NCI-H446 (cell line): Measurements from ENCODE around the gene C1QTNF9B.
"Not testable (repeated sequence)": the region's sequence is repeated elsewhere in the genome, so short reads cannot be mapped to it uniquely, and the experiment has no call there.

Experiments
- DNase-seq, 2 experiments: peaks; one replicate each; lab custom pipeline; 2025; lab: John Stamatoyannopoulos, UW

The C1QTNF9B gene

DNA sequence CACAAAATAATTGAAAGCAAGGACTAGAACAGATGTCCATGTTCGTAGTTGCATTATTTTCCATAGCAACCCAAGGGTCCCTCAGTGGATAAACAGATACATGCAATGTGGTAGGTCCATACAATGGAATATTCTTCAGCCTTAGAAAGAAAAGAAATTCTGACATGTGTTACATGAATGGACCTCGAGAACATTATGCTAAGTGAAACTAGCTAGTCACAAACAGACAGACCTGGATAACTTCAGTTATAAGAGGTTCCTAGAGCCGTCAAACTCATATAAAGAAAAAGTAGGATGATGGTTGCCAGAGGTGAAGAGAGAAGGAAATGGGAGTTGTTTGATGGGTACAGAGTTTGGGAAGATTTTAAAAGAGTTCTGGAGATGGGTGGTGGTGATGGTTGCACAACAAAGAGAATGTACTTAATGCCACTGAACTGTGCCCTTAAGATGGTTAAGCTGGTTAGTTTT, at the start of gene C1QTNF9B:
Gene C1QTNF9B, minus strand, starts transcription at position 51 of the 468 bp plus-strand sequence.
- DNase-seq, result not testable (repeated sequence)

DNA sequence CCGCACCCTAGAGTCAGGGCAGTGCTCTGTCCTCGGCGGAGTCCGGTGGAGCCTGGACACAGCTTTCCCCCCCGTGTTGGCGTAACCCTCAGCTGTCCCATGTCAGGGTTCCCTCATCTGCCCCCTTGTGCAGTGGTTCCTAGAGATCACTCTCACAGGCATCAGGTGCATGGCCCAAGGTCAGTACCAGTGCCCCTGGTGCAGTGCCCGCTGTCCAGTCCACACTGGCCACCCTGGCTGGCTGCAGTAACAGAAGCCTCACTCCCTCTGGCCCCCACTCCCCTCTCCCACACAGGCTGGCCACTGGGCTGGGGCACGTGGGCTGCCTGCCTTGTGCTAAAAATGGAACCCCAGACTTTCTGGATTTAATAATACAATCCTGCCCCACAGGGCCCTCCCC, 49.6 kb upstream of the C1QTNF9B start:
- DNase-seq, result no peak

DNA sequence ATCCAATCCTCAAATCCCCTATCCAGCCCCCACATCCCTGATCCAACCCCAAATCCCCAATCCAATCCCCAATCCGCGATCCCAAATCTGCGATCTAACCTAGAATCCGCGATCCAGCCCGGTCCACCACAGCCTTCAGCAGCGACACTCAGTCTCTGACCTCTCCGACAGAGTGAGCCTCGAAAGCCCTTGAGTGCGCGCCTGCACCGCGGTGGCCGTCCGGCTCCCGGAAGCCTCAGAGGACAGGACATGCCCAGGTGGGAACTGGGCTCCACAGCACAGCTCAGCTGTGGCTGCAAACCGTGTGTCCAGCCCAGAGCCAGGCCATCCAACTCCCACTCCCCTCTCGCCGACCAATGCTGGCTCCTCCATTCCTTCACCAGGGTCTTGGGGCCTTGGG, 48.8 kb upstream of the C1QTNF9B start:
- DNase-seq, result no peak

DNA sequence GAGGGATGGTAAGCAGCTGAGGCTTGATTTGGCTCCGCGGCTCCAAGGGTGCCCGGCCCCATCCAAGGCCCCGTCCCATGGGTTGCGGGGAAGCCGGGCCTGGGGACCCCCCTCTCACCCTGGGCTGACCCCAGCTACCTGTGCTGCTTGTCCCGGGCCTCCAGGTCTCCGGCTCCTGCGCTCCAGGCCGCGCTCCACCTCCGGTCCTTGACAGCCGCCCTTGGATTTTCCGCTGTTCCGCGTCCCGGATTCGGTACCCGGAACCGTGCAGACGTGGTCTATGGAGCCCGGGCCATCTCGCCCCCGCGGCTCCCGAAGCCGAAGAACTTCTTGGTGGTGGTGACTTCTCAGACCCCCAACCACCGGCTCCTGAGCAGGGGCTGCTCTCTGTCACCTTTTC, 48.3 kb upstream of the C1QTNF9B start:
- DNase-seq, result no peak

DNA sequence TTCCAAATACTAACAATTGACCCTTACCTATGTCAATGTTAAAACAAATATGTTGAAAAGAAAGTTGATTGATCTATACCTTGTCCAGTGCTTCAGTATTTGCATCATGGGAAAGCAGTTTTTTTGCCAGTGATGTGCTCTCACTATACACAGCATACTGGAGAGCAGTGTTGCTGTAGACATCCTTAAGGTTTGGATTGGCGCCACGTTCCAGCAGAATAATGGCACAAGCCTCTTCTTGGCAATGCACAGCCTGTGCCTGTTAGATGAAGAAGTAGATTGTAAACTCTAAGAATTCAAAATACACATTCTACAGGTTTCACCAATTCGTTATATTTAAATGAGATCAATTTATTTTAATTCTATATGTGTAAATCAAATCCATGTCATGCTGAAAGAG, 43.9 kb upstream of the C1QTNF9B start:
- DNase-seq, result no peak

DNA sequence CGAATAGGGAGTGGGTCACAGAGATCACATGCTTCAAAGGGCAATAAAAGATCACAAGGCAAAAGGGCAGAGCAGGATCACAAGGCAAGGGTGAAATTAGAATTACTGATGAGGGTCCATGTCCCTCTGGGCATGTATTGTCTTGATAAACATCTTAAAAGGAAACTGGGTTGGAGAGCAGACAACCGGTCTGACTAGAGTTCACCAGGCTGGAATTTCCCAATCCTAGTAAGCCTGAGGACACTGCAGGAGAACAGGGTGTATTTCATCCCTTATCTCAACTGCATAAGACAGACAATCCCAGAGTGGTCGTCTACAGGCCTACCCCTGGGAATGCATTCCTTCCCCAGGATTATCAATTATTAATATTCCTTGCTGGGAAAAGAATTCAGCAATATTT, 42.4 kb upstream of the C1QTNF9B start:
- DNase-seq, result not testable (repeated sequence)

DNA sequence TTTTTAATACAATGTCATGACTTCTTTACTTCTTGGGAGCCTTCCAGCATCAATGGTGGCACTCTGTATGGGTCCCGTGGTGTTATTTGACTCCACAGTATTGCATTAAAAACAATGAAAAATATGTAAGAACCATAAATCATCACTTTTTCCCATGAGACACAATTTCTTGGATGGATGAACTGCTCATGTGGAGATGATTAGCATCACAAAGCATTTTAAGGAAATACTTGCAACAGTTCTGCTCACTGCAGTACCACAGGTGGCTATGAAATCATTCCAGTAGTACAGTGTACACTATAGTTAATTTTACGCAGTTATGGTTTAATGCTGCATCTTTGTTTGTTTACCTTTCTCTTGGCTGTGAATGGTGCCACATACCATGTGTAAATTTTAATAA, 37.2 kb upstream of the C1QTNF9B start:
- no peak for DNase-seq

DNA sequence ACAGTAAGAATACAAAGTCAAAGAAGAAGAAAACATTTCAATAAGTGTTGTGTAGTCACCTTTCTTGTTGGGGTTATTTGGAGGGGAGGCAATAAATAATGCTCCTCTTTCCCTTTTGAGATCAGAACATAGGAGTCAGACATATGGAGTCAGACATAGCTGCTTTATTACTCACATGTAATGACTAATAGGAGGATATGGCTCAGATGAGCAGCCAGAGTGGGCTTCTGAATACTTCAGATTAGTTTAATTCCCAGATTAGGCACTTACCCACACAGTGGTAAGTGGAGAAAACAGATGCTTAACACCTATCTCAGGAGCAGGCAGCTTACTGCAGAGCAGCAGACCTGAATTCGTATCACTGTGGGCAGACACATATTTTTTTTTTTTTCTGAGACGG, 31.7 kb upstream of the C1QTNF9B start:
- no peak for DNase-seq

DNA sequence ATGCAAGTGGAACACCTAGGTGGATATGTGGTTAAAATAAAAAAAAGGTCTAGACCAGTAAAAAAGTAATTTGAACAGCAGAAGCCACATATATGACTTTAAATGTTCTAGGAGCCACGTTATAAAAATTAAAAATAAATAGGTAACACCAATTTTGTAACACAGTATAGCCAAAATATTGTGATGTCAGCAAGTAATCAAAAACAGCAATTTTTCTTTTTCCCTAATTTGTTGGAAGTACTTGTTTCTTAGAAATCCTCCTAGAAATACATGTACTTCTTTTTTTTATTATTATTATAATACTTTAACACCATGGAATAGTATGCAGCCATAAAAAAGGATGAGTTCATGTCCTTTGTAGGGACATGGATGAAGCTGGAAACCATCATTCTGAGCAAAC, 25.7 kb upstream of the C1QTNF9B start:
- no peak for DNase-seq

DNA sequence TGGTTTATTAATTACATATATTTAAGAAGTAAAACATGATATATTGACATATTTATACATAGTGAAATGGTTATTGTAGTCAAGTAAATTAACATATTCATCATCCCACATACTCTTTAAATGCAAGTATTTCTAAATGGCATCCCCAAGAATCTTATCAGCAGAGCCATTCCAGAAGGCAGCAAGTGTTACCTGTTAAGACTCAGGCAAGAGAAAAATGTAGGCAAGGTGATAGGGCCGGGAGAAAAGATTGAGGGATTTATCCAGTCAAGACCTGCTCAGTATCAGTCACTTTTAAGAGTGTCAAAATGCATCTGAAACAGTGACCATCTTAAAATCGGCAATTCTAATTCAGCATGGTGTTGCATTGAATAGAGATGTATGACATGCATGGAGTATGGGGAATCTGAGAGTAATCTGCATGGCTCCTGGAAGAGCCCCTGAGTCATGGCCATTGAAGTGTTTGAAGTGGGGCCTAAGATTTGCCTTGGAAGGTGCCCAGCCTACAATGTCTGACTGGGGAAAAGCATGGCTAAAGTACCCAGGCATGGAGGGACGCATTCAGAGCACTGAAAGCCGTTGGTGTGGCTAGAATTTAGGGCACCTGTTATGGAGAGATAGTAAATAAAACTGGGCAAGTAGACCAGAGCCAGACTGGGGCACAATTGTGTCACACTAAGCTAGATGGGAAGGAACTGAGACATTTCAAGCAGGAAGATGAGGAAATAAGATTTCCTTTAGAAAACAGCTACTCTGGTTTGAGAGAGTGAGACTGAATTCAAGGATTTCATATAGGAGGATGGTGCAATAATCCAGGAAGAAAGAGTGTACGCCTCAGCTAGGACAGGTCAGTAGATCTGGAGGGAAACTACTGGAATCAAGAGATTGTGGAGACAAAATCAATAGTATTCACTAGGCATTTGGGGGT, 25.0 kb upstream of the C1QTNF9B start:
- DNase-seq, result no peak

DNA sequence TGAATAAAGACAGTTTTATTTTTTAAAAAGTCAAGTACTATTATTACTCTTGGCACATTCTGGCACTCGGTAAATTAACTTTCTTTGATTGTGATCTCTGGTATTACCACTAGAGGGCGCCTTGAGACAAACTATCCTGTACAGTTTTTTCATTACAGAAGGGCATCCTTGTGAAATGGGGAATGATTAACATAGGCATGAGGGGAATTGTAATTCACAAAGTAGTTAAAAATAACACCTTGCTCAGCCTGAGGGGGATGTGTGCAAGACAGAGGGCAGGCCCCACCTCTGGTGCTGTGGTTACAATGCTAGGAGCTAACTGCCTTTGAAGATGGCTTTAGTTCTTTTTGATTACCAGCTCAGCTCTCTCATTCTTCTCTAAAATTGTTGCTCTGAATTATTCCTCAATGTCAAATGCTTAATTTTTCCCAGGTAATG, 24.2 kb upstream of the C1QTNF9B start:
- DNase-seq, result peak; percentile 8 to 10

DNA sequence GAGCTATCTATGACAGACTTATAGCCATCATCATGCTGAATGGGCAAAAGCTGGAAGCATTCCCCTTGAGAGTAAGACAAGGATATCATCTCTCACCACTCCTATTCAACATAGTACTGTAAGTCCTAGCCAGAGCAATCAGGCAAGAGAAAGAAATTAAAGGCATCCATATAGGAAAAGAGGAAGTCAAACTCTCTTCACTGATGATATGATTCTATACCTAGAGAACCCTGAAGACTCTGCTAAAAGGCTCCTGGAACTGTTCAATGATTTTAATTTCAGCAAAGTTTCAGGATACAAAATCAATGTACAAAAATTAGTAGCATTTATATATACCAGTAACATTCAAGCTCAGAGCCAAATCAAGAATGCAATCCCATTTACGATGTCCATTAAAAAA, 21.7 kb upstream of the C1QTNF9B start:
- DNase-seq, result no peak

DNA sequence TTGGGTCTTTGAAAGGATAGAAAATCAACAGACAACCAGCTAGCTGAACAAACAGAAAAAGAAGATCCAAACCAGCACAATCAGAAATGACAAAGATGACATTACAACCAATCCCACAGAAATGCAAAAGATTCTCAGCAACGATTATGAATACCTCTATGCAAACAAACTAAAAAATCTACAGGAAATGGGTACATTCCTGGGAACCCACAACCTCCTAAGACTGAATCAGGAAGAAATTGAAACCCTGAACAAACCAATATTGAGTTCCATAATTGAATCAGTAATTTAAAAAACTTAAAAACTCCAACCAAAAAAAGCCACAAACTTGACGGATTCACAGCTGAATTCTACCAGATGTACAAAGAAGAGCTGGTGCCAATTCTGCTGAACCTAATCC, 20.9 kb upstream of the C1QTNF9B start:
- no peak for DNase-seq

DNA sequence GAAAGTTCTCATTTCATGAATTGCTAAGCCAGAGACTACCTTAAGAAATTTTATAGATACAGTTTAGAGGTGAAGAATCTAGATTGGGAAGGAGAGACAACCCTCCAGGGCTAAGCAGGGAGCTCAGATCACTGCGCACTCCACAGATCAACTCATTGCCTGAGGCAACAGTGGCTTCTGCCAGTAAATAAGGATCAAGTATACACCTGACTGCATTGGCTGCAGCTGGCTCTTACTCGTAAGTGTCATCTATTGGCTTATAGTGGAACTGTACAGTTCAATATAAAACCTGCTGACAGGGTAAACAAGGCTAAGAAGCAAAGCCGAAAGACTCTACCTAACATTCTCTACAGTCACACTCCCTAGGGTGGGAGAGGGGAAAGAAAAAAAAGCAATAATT, 18.0 kb upstream of the C1QTNF9B start:
- no peak for DNase-seq

DNA sequence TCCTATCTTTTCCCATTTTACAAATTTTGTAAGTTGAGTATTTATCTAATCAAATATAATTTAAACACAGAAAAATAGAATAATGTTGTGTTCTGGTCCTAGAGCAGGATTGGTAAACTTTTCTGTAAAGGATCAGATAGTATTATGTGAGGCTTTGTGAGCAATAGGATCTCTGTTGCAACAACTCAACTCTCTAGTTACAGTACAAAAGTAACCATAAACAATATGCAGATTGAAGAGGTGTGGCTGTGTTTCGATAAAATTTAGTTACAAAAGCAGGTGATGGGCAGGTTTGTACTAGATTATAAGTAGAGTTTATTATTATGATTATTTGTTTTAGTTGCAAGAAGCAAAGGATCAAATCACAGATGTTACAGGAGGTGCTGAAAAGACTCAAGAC, 15.2 kb upstream of the C1QTNF9B start:
- no peak for DNase-seq

DNA sequence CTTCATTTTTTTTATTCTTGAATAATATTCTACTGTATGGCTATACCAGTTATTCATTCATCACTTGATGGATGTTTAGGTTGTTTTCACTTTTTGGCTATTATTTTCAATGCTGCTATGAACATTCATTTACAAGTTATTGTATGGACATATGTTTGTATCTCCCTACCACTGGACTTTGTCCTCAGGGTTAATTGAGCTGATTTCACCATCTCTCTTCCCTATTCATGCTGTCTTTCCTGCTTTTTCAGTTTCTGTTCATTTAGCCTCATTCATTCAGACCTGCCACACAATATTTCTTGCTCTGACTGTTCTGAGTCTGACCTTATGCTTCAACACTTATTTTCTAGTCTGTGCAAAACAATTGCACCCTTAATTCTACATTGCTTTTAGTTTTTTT, 12.3 kb upstream of the C1QTNF9B start:
- no peak for DNase-seq

DNA sequence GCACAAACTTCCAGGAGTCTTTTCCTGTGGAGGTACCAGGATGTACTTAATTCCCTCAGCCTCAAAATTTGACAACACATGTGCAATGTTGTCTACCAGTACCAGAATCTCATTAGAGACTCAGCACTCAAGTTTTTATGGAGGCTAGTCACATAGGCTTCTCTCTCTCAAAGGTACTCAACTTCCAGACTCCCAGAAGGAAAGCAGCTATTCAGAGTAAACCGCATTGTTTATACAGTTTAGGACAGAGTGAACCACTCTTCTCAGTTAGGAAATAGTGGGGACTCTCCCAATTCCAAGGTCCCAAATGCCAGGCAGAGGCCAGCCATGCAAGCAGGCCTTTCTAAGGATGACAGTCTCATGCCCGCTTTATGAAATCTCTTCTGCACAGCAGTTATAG, 8.5 kb upstream of the C1QTNF9B start:
- no peak for DNase-seq

DNA sequence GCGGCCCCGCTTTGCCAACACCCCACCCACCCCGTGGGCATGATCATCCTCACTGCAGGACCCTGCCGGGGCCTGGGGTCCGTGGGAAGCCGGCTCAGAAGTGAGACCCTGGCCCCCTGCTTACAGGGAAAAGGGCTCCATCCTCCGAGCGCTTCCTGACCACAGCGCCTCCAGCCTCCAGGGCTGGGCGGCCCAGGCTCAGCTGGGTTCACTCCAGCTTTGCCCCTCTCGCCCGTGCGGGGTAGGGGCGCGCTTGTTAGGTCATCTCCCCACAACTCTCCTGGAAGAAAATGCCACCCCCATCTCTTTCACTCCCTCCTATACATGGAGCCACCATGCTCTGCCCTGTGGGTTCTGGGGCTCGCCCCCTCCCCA, 6.6 kb upstream of the C1QTNF9B start:
- DNase-seq, result no peak

DNA sequence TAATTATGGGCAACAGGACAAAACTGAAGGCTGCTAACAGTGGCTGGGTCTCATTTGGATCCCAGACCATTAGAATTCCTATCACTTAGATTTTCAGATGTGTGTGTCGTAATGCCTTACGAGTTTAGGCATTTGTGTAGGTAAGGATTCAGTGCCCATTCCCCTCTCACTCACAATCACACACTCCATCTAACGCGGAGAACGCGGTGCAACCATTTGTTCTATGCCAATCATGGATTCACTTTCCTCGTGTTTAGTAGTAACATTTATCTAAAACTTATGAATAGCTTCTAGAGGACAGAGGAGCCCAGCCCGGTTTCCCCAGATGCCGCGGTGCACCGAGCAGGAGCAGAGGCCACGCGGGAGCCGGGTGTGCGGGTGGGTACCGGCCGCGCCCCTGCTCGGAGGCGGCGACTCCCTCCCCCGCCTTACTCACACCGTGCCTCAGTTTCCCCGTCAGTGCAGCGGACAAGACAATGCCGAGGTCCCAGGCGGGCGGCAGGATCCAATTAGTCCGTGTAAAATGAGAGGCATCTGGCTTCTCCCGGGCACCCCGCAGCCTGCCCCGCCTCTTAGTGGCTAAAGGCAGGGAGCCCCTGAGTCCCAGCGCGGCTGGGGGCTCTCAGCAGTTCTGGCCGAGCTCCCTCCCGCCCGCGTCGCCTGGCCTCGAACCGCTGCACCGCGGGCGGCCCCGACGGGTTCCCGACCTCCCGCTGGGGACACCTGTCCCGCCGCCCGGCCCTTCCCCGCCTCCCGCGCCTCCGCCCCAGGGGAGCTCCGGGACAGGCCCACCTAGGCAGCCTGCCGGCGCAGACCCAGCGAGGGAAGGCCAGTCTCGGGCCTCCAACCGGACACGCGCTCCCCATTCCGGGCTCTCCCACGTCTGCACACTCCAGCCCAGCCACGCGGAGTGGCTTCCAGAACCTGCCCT, 5.9 kb upstream of the C1QTNF9B start:
- no peak for DNase-seq

DNA sequence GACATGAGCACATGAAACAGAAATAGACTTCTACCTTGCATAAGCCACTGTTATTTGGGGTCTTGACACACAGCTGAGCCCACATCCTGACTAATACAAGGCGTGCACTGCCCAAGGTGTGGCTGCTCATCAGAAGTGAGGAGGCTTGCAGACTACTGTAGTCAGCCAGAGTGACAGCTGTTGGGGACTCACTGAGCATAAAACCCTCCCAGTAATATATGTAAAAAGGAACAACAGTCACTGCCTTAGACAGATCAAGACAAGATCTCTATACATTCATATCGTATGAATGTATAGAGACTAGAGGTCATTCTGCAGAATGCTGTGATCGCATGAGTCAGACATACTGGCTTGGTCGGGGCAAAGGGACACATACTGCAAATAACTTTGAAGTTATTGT, 4.1 kb upstream of the C1QTNF9B start:
- DNase-seq, result no peak

DNA sequence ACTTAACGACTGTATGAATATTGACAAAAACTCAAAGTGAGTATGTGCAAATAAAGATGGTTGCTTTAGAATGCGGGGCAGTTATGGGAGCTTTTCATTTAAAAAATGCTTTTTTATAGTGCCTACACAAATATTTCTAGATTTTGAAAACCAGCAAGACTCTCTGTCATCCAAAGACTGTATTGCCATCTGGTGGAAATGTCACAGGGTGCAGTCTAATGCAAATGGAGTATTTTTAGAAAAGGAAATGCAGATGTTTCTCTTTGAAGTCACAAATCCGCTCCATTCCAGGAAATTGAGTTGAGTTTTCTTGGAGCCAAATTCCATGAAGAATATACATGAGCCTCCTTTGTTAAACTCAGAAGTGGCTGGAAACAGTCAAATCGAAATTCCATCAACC, 2.3 kb upstream of the C1QTNF9B start:
- peak in 1 of 2 experiments; percentile 4 for DNase-seq

DNA sequence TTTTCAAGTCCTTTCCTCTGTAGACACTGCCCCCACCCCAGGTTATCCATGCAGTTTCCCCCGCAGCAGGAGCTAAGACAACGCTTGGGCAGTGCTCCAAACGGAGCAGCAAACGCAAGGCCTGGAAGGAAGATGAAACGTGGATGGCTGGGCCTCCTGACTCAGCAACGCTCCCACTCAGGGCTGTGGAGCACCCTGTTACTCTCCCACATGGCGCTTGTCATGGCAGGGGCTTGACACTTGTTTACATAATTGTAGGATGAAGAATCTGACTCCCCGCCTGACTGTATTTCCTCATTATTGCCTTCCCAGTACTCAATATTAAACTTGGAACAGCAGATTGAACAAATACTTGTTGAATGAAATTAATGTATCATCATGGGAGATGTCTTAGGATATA, 799 bp upstream of the C1QTNF9B start:
- DNase-seq, result no peak

DNA sequence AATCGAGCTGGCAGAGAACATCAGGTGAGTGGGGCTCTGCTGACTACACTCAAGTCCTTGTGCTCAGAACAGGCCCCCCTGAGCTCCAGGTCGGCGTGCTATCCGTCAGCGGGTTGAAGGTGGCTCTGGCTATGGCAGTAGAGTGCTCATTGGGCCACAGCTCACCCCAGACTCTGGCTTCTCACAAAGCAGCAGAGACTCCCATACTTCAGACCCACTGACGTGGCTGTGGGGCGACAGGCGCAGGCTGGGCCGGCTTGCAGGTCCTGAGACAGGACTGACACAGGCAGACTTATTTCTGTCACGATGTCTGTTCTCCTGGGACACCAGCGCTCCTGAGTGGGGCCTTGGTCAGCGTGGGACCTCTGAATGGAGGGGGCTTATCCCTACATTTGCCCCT, 2.6 kb downstream of the C1QTNF9B start:
- not testable (repeated sequence) for DNase-seq
